ENCODE results near the gene FHIP1B. TPM values are rescaled to one million over a fixed set of nuclear protein-coding genes. Genes with fewer than 3 reads are reported as not detected.

FHIP1B gene
- total RNA-seq, 1 donor from 2014 or later: 12.2 TPM

- TF ChIP-seq, protein P1, sequence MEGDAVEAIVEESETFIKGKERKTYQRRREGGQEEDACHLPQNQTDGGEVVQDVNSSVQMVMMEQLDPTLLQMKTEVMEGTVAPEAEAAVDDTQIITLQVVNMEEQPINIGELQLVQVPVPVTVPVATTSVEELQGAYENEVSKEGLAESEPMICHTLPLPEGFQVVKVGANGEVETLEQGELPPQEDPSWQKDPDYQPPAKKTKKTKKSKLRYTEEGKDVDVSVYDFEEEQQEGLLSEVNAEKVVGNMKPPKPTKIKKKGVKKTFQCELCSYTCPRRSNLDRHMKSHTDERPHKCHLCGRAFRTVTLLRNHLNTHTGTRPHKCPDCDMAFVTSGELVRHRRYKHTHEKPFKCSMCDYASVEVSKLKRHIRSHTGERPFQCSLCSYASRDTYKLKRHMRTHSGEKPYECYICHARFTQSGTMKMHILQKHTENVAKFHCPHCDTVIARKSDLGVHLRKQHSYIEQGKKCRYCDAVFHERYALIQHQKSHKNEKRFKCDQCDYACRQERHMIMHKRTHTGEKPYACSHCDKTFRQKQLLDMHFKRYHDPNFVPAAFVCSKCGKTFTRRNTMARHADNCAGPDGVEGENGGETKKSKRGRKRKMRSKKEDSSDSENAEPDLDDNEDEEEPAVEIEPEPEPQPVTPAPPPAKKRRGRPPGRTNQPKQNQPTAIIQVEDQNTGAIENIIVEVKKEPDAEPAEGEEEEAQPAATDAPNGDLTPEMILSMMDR (IDR thresholded peaks at IDR 0.05; ENCODE audit: borderline replicate concordance): no peak
- no peak overlapping the region for H3K27ac ChIP-seq (replicated peaks)
- H3K9me3 ChIP-seq (replicated peaks): no peaks in the 10 kb centered on the region
- DNase-seq: no peak
- H3K36me3 ChIP-seq: no peaks in the 10 kb centered on the region
- peaks cover 65% of the 10 kb centered on the region for H3K27me3 ChIP-seq (ENCODE audit: low read depth)
- intact Hi-C loops (cut with micrococcal nuclease): loop anchor here (10.0 kb wide), 2 partner anchors 46 to 96 kb away; no protein-coding TSS in a partner anchor
- H3K4me1 ChIP-seq: peaks cover 13% of the 10 kb centered on the region
- peak overlapping the region; percentile 63 for H3K4me3 ChIP-seq
These were observed 24.2 kb upstream of the FHIP1B start for GRCh38 chr11:6258571-6259081.

DNA sequence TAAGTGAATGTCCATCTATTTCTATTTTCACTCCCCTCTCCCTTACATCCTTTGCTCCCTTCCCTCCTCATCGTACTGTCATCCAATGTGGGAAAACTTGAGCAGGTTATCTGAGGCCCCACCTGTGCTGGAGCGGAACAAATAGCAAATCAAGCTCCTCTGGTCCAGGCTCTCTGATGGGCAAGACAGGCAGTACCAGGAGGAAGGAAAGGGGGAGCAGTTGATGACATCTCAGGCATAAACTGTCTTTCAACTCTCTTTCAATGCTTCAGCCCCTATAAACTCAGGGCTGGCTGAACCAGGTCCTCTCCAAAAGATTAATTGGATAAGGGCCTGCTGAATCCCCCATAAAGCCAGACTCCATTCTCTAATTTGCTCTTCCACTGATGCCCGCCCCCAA, 23.7 kb upstream of the FHIP1B start:
- Histone ChIP-seq H3K27ac (replicated peaks) (no peak overlapping the region), H3K4me1 (peaks cover 13% of the 10 kb centered on the region), H3K27me3 (ENCODE audit: low read depth) (peaks cover 65% of the 10 kb centered on the region), H3K9me3 (replicated peaks) (no peaks in the 10 kb centered on the region), H3K4me3 (no peak overlapping the region), H3K36me3 (no peaks in the 10 kb centered on the region)
- TF ChIP-seq, protein P1 (IDR thresholded peaks at IDR 0.05; ENCODE audit: borderline replicate concordance): no peak
- intact Hi-C loops (cut with micrococcal nuclease): loop anchor here (10.0 kb wide), 2 partner anchors 47 to 97 kb away; no protein-coding TSS in a partner anchor
- no peak for DNase-seq

GRCh38 chr11:6253197-6253596, 18.8 kb upstream of the FHIP1B start:
- Histone ChIP-seq H3K27me3 (ENCODE audit: low read depth) (peaks cover 29% of the 10 kb centered on the region), H3K4me1 (peaks cover 15% of the 10 kb centered on the region), H3K4me3 (no peak overlapping the region), H3K9me3 (replicated peaks) (no peaks in the 10 kb centered on the region), H3K36me3 (no peaks in the 10 kb centered on the region), H3K27ac (replicated peaks) (no peak overlapping the region)
- TF ChIP-seq, protein P1 (IDR thresholded peaks at IDR 0.05; ENCODE audit: borderline replicate concordance): no peak
- DNase-seq: no peak
- intact Hi-C loops (cut with micrococcal nuclease): loop anchor here (10.0 kb wide), 2 partner anchors 52 to 102 kb away; no protein-coding TSS in a partner anchor

- Histone ChIP-seq H3K4me1 (peaks cover 15% of the 10 kb centered on the region), H3K27ac (replicated peaks) (no peak overlapping the region), H3K4me3 (no peak overlapping the region), H3K9me3 (replicated peaks) (no peaks in the 10 kb centered on the region), H3K27me3 (ENCODE audit: low read depth) (peaks cover 18% of the 10 kb centered on the region), H3K36me3 (no peaks in the 10 kb centered on the region)
- TF ChIP-seq, protein P1 (IDR thresholded peaks at IDR 0.05; ENCODE audit: borderline replicate concordance): no peak
- no peak for DNase-seq
- intact Hi-C loops (cut with micrococcal nuclease): loop anchor here (10.0 kb wide), 2 partner anchors 53 to 103 kb away; no protein-coding TSS in a partner anchor
These were observed 17.6 kb upstream of the FHIP1B start for GRCh38 chr11:6251990-6252473.

DNA sequence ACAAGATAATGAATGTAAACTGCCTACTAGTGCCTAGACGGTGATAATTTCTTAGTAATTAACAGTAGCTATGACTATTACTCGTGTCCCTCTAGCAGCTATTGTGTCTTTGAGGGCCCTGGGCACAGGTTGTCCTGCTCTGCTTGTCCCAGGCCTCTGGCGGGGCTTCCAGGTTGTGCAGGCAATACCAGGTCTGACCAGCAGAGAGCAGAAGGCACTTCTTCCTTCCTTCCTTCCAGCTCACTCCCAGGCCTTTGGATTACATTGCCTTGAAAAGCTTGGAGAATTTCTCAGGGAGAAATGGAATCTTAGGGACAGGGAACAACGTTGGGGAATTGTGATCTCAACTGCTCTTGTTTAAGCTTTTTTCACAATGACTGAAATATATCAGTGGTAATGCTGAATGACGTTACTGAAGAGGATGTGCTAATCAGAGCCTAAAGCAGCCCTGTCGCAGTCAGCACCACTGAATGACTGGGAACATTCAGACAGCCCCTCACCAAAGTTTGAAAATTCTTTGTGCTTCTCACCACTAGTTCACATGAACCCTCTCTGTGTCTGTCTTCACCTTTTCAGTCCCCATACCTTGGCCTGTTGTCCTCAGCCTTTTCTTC, 16.8 kb upstream of the FHIP1B start:
- peak; percentile 53 for DNase-seq
- Histone ChIP-seq H3K4me1 (peaks cover 15% of the 10 kb centered on the region), H3K9me3 (replicated peaks) (no peaks in the 10 kb centered on the region), H3K4me3 (no peak overlapping the region), H3K27ac (replicated peaks) (no peak overlapping the region), H3K36me3 (no peaks in the 10 kb centered on the region), H3K27me3 (ENCODE audit: low read depth) (peaks cover 9% of the 10 kb centered on the region)
- TF ChIP-seq, protein P1 (IDR thresholded peaks at IDR 0.05; ENCODE audit: borderline replicate concordance): peak; percentile 90
- intact Hi-C loops (cut with micrococcal nuclease): loop anchor here (10.0 kb wide), 2 partner anchors 54 to 104 kb away; no protein-coding TSS in a partner anchor

Measured in left ventricle myocardium inferior (tissue), 1 donor.